Mononuclear cell (primary cell): ENCODE results near the gene CFAP141. TPM values are rescaled to one million over a fixed set of nuclear protein-coding genes. Genes with fewer than 3 reads are reported as not detected.

Experiments
- H3K27me3 ChIP-seq: 2 replicates; pipeline ENCODE4 v1.6.0; 2011; ENCODE audit warnings: low read length, control low read depth; ENCODE audit not compliant: insufficient read depth
- H3K4me1 ChIP-seq: 2 replicates; pipeline ENCODE4 v1.5.1; 2011; ENCODE audit warnings: mild to moderate bottlenecking, low read length, control low read depth; ENCODE audit not compliant: insufficient read depth
- H3K4me3 ChIP-seq: 2 replicates; pipeline ENCODE4 v1.5.1; 2011; ENCODE audit warnings: mild to moderate bottlenecking, low read length, moderate library complexity
- H3K9me3 ChIP-seq: 2 replicates; pipeline ENCODE4 v1.5.1; 2011; ENCODE audit warnings: low read depth, mild to moderate bottlenecking, control low read depth, low read length
- total RNA-seq: library from RNA; depleted of rRNA; stranded (reverse); fragments of >200 nt; gene quantifications from one replicate; pipeline ENCODE4 v1.2.3, GENCODE V29; 2012

CFAP141 gene
- total RNA-seq, 1 donor: not detected

GRCh38 chr1:154167461-154167860 is 38.7 kb downstream of the CFAP141 start:
- Histone ChIP-seq H3K9me3 (no peaks in the 10 kb centered on the region), H3K27me3 (no peaks in the 10 kb centered on the region), H3K4me3 (no peak overlapping the region), H3K4me1 (peaks cover 3% of the 10 kb centered on the region)

- Histone ChIP-seq H3K27me3 (no peaks in the 10 kb centered on the region), H3K4me1 (peaks cover 3% of the 10 kb centered on the region), H3K9me3 (no peaks in the 10 kb centered on the region), H3K4me3 (no peak overlapping the region)
These were observed 39.9 kb downstream of the CFAP141 start for GRCh38 chr1:154166207-154166606.

- no peak overlapping the region for H3K4me3 ChIP-seq
- peaks cover 56% of the 10 kb centered on the region for H3K4me1 ChIP-seq
These were observed 46.6 kb downstream of the CFAP141 start for GRCh38 chr1:154159554-154159953.

GRCh38 chr1:154158307-154159125 is 47.6 kb downstream of the CFAP141 start:
- no peaks in the 10 kb centered on the region for H3K27me3 ChIP-seq
- peaks cover 65% of the 10 kb centered on the region for H3K4me1 ChIP-seq
- H3K4me3 ChIP-seq: no peak overlapping the region
- no peaks in the 10 kb centered on the region for H3K9me3 ChIP-seq

More at GRCh38 chr1:154159554-154159953, 46.6 kb downstream of the CFAP141 start:
- Histone ChIP-seq H3K27me3 (no peaks in the 10 kb centered on the region), H3K9me3 (no peaks in the 10 kb centered on the region)

GRCh38 chr1:154157520-154158306 is 48.4 kb downstream of the CFAP141 start:
- no peaks in the 10 kb centered on the region for H3K9me3 ChIP-seq
- no peaks in the 10 kb centered on the region for H3K27me3 ChIP-seq
- H3K4me3 ChIP-seq: no peak overlapping the region
- peaks cover 68% of the 10 kb centered on the region for H3K4me1 ChIP-seq

- H3K9me3 ChIP-seq: no peaks in the 10 kb centered on the region
- no peaks in the 10 kb centered on the region for H3K27me3 ChIP-seq
- H3K4me1 ChIP-seq: peaks cover 60% of the 10 kb centered on the region
- H3K4me3 ChIP-seq: no peak overlapping the region
These were observed 50.9 kb downstream of the CFAP141 start for GRCh38 chr1:154155251-154155650.

- Histone ChIP-seq H3K27me3 (no peaks in the 10 kb centered on the region), H3K4me3 (no peak within 1 kb of the TSS), H3K4me1 (peaks cover 54% of the 10 kb centered on the region), H3K9me3 (no peaks in the 10 kb centered on the region)
These were observed 51.5 kb downstream of the CFAP141 start, which contains the start of gene NUP210L for GRCh38 chr1:154154534-154155191. TSS of gene NUP210L (minus strand) at chr1:154155073.

- Histone ChIP-seq H3K27me3 (no peaks in the 10 kb centered on the region), H3K4me1 (peaks cover 53% of the 10 kb centered on the region), H3K9me3 (no peaks in the 10 kb centered on the region), H3K4me3 (no peak overlapping the region)
These were observed 52.1 kb downstream of the CFAP141 start for GRCh38 chr1:154154053-154154452.

GRCh38 chr1:154151311-154151710 is 54.8 kb downstream of the CFAP141 start:
- no peak overlapping the region for H3K4me3 ChIP-seq
- peaks cover 33% of the 10 kb centered on the region for H3K4me1 ChIP-seq
- no peaks in the 10 kb centered on the region for H3K27me3 ChIP-seq
- no peaks in the 10 kb centered on the region for H3K9me3 ChIP-seq

Other genes with a start within 250 kb of the CFAP141 start
- 31.2 TPM for gene CRTC2, start 247.7 kb downstream of the CFAP141 start, total RNA-seq
- 15.8 TPM for gene SLC39A1, start 242.8 kb downstream of the CFAP141 start, total RNA-seq
- gene CREB3L4, start 238.4 kb downstream of the CFAP141 start, total RNA-seq: 2.4 TPM
- gene JTB, start 228.7 kb downstream of the CFAP141 start, total RNA-seq: 160 TPM
- 1.2 TPM for gene RAB13, start 220.0 kb downstream of the CFAP141 start, total RNA-seq
- 8,524 TPM for gene RPS27, start 215.6 kb downstream of the CFAP141 start, total RNA-seq
- under 0.01 TPM for gene NUP210L, start 51.3 kb downstream of the CFAP141 start, total RNA-seq
- gene TPM3, start 14.2 kb downstream of the CFAP141 start, total RNA-seq: 973 TPM
- gene UBAP2L, start 14.6 kb upstream of the CFAP141 start, total RNA-seq: 109 TPM
- 36.5 TPM for gene HAX1, start 66.3 kb upstream of the CFAP141 start, total RNA-seq
- 4.1 TPM for gene AQP10, start 114.8 kb upstream of the CFAP141 start, total RNA-seq
- gene ATP8B2, start 119.2 kb upstream of the CFAP141 start, total RNA-seq: 59.8 TPM
- 29.2 TPM for gene IL6R, start 199.0 kb upstream of the CFAP141 start, total RNA-seq